ENCODE data around the gene SYP. TPM values are rescaled to one million over a fixed set of nuclear protein-coding genes. Genes with fewer than 3 reads are reported as not detected.

The SYP gene
- total RNA-seq, 1 experiment from 2014 or later: 7.0 TPM

DNA sequence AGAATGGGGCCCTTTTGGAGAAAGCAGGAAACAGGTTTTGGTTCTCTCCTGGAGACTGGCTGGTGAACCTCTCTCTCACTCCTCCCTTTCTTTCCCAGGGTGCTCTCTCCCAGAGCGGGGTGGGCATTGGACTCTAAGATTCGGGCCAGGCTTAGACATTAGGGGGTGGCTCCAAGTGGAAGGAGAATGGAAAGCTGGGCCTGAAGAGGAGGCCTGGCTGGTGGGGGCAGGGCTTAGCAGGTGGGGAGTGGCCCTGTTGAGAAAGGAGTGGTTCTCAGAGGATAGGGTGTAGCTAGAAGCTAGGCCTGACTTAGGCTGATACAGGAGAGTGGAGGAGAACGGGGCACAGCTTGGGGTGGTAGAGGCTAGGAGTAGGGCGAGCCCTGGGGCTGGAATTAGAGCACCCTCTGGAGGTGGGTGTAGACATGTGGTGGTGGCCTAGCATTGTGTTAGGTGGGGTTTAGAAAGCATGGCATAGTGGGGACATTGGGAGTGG, 22.6 kb downstream of the SYP start (continued):
- no peak for TF ChIP-seq AFF4 (CRISPR knock-in tag; IDR thresholded peaks at IDR 0.05; ENCODE audit: borderline replicate concordance)

DNA sequence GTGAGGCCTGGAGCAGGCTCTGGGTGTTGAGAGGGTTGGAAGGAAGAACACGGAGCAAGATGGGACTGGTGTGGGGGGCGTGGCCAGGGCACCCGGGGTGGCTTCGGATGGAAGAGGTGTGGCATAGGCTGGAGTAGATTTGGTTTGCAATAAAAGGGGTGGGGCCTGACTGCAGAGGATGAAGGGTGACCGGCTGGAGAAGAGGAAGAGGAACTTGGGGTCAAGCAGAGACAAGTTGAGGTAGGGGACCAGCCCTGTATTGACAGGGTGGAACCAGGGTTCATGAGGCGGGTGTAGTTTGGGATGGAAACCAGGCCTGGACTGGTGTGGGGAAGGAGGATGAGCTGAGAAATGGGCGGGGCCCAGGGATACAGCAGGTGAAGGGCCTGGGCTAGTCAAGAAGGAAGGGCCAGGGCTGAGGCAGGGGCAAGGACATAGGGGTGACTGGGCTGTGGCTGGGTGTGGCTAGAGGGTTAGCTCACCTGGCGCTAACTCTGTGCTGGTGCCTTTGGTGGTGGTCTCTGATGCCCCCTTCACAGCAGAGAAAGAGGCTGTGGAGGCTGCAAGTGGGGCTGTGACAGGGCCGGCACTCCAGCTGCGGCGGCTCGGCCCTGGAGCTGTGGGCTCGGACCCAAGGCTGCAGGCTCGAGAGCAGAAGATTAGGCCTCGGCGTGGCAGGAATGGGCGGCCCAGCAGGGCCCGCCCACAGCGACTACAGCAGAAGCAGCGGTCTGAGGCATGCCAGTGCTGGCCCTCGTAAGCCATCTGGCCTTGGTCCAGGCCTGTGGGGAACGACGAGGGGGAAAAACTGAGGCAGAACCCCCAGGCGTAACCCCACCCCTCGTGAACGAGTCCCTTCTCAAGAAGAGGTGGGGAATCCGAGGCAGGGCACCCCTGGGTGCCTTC, 23.3 kb downstream of the SYP start:
- TF ChIP-seq AFF4 (CRISPR knock-in tag; IDR thresholded peaks at IDR 0.05; ENCODE audit: borderline replicate concordance): no peak
- TF ChIP-seq ZBTB21 (CRISPR knock-in tag; IDR thresholded peaks at IDR 0.05; ENCODE audit: borderline replicate concordance): no peak
- TF ChIP-seq, protein P1, sequence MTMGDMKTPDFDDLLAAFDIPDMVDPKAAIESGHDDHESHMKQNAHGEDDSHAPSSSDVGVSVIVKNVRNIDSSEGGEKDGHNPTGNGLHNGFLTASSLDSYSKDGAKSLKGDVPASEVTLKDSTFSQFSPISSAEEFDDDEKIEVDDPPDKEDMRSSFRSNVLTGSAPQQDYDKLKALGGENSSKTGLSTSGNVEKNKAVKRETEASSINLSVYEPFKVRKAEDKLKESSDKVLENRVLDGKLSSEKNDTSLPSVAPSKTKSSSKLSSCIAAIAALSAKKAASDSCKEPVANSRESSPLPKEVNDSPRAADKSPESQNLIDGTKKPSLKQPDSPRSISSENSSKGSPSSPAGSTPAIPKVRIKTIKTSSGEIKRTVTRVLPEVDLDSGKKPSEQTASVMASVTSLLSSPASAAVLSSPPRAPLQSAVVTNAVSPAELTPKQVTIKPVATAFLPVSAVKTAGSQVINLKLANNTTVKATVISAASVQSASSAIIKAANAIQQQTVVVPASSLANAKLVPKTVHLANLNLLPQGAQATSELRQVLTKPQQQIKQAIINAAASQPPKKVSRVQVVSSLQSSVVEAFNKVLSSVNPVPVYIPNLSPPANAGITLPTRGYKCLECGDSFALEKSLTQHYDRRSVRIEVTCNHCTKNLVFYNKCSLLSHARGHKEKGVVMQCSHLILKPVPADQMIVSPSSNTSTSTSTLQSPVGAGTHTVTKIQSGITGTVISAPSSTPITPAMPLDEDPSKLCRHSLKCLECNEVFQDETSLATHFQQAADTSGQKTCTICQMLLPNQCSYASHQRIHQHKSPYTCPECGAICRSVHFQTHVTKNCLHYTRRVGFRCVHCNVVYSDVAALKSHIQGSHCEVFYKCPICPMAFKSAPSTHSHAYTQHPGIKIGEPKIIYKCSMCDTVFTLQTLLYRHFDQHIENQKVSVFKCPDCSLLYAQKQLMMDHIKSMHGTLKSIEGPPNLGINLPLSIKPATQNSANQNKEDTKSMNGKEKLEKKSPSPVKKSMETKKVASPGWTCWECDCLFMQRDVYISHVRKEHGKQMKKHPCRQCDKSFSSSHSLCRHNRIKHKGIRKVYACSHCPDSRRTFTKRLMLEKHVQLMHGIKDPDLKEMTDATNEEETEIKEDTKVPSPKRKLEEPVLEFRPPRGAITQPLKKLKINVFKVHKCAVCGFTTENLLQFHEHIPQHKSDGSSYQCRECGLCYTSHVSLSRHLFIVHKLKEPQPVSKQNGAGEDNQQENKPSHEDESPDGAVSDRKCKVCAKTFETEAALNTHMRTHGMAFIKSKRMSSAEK (CRISPR knock-in tag; IDR thresholded peaks at IDR 0.05; ENCODE audit: borderline replicate concordance): no peak
- TF ChIP-seq TEAD1 (CRISPR knock-in tag; IDR thresholded peaks at IDR 0.05): no peak
- DNase-seq (ENCODE audit: low spot score) (no peak), ATAC-seq (no peak)
- ChIA-PET POLR2A (no interaction called here), CTCF (interaction anchor here (0.6 to 1.3 kb wide), 3 partner anchors 10 to 14 kb away, joined by 3 read pairs; no protein-coding TSS in a partner anchor)
- Mint-ChIP-seq H3K9me3 (no peaks in the 10 kb centered on the region), H3K4me3 (no peak overlapping the region), H3K27ac (no peak overlapping the region), H3K27me3 (ENCODE audit: low read depth) (peaks cover 15% of the 10 kb centered on the region), H3K36me3 (peaks cover 30% of the 10 kb centered on the region), H3K4me1 (peaks cover 18% of the 10 kb centered on the region)

- POLR2A ChIA-PET: no interaction called here
- Mint-ChIP-seq H3K36me3 (peaks cover 27% of the 10 kb centered on the region), H3K27ac (peak overlapping the region; percentile 41; the same call in 1 of the 2 replicates), H3K27me3 (ENCODE audit: low read depth) (peaks cover 24% of the 10 kb centered on the region), H3K4me3 (no peak overlapping the region), H3K4me1 (peaks cover 18% of the 10 kb centered on the region), H3K9me3 (no peaks in the 10 kb centered on the region)
- no peak for ATAC-seq
- no peak for TF ChIP-seq NFATC4 (CRISPR knock-in tag; IDR thresholded peaks at IDR 0.05)
- DNase-seq (ENCODE audit: low spot score): no peak
- CTCF ChIA-PET: interaction anchor here (1.3 kb wide), 1 partner anchor 12 kb away, joined by 3 read pairs; no protein-coding TSS in a partner anchor
Measured at GRCh38 chrX:49175435-49176274, 24.3 kb downstream of the SYP start.
